PC-9 (cell line): ENCODE results near the gene SMIM36.

Experiments
- CTCF ChIP-seq: fragments of 200-600 bp; sonication (generic); conservative IDR thresholded peaks from 2 replicates; pipeline ENCODE4 v1.6.1; 2017; ENCODE audit warnings: mixed run types, antibody characterized with exemption, mild to moderate bottlenecking, moderate library complexity
- EZH2 ChIP-seq: fragments of 200-600 bp; sonication (generic); IDR thresholded peaks from 2 replicates; pipeline ENCODE4 v1.8.0; 2017; ENCODE audit warnings: antibody characterized with exemption, low read depth

GRCh38 chr17:55426851-55427586 lies 84.2 kb downstream of the SMIM36 start:
- no peak for TF ChIP-seq CTCF
- no peak for TF ChIP-seq EZH2
